Measurements from ENCODE around the gene SAYSD1. TPM values are rescaled to one million over a fixed set of nuclear protein-coding genes. Genes with fewer than 3 reads are reported as not detected.

The SAYSD1 gene
- total and polyA plus RNA-seq, 2 of the 8 experiments (the other 6 are each of a cell fraction or from before 2014, with no cell fraction given) = 6.7 to 7.9 TPM

DNA sequence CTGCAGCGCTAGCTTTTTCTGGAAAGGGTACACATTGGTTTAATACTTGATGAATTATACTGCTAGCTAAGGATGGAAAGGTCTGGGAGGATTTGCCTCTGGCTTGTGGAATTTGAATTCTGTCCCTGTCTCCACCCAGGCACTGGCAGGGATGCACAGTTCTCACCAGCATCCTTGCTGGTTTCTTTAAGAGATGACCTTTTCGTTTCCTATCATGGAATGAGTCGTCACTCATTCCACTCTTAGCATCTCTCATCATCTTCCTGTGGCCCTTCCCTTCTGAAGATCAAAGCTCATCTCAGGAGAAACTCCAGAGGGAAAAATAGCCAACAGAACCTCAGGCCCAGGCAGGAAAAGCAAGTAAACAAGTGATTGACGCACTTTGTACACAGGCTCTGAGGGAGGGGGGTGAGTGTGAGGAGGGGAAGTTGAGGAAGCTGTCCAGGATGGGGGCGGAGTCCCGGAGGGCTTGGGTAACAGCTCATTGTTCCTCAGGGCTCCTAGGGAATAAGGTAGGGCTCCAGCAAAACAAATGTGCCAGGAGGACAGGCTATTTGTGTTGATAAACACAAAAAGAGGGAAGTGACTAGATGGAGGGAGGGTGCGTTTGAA lies 25.7 kb upstream of the SAYSD1 start (continued):
- no peak for TF ChIP-seq BCL11A (IDR thresholded peaks at IDR 0.05; ENCODE audit: low read depth in 2 of 2, low read length in 2 of 2)
- TF ChIP-seq SIX5 (IDR thresholded peaks at IDR 0.05; ENCODE audit: low read depth, low read length) = no peak
- TF ChIP-seq, protein P1, sequence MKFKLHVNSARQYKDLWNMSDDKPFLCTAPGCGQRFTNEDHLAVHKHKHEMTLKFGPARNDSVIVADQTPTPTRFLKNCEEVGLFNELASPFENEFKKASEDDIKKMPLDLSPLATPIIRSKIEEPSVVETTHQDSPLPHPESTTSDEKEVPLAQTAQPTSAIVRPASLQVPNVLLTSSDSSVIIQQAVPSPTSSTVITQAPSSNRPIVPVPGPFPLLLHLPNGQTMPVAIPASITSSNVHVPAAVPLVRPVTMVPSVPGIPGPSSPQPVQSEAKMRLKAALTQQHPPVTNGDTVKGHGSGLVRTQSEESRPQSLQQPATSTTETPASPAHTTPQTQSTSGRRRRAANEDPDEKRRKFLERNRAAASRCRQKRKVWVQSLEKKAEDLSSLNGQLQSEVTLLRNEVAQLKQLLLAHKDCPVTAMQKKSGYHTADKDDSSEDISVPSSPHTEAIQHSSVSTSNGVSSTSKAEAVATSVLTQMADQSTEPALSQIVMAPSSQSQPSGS (IDR thresholded peaks at IDR 0.05; ENCODE audit: low read length) = no peak
- TF ChIP-seq KDM4A (IDR thresholded peaks at IDR 0.05; ENCODE audit: low read depth, low read length, severe bottlenecking) = no peak
- no peak for TF ChIP-seq RBBP5 (IDR thresholded peaks at IDR 0.05; ENCODE audit: borderline replicate concordance, low read depth, low read length)
- TF ChIP-seq CHD1 (IDR thresholded peaks at IDR 0.05; ENCODE audit: low read depth, low read length) = no peak
- no peak for TF ChIP-seq POLR2AphosphoS5 (IDR thresholded peaks at IDR 0.05; ENCODE audit: low read depth, low read length)
- TF ChIP-seq SP1 (IDR thresholded peaks at IDR 0.05; ENCODE audit: low read depth, low read length) = no peak
- no peak for TF ChIP-seq TCF12 (IDR thresholded peaks at IDR 0.05; ENCODE audit: low read depth, low read length)
- no peak for TF ChIP-seq RAD21 (IDR thresholded peaks at IDR 0.05 in 1 of 2, conservative IDR thresholded peaks at IDR 0.05 in 1 of 2; ENCODE audit: low read depth in 2 of 2, low read length in 2 of 2)

Measured in H1 (cell line).